H1 (cell line): ENCODE measurements around the gene COL6A2. TPM values are rescaled to one million over a fixed set of nuclear protein-coding genes. Genes with fewer than 3 reads are reported as not detected.
A peak's percentile ranks its signal among the peaks of the same experiment; 100 is the strongest.

Experiments used
- CTCF ChIA-PET: fragments of 300-600 bp; sonication (Branson Sonifier 250); formaldehyde crosslinking; loops from one replicate; lab custom pipeline; 2021; ENCODE audit not compliant: partially characterized antibody; lab: Charles Lee
- POLR2A ChIA-PET: fragments of 300-600 bp; sonication (Branson Sonifier 250); formaldehyde crosslinking; loops from one replicate; lab custom pipeline; 2021; ENCODE audit warnings: inconsistent platforms; ENCODE audit not compliant: partially characterized antibody; lab: Charles Lee
- DNase-seq, 2 experiments: peaks; one replicate each; pipeline versions ENCODE4 v3.0.0 to v3.0.0-alpha.2; 2010 to 2022; ENCODE audit warnings: low spot score in 2 of 2, low read depth in 1 of 2, mixed read lengths in 1 of 2
- FAIRE-seq: peaks from 2 replicates; lab custom pipeline; 2011; peaks lifted over from hg19 to GRCh38; lab: Jason Lieb, UNC
- H2AFZ ChIP-seq: 2 replicates; pipeline ENCODE4 v1.8.1; 2012; ENCODE audit warnings: low read length, inconsistent platforms
- H2AK5ac ChIP-seq: 2 replicates; pipeline ENCODE4 v1.6.1; 2013; ENCODE audit warnings: low read depth, low read length
- H2BK120ac ChIP-seq: replicated peaks from 2 replicates; pipeline ENCODE3; 2013; ENCODE audit warnings: low read depth, low read length, inconsistent platforms
- H2BK12ac ChIP-seq: 2 replicates; pipeline ENCODE4 v1.6.1; 2013; ENCODE audit warnings: low read depth, low read length
- H2BK15ac ChIP-seq: 2 replicates; pipeline ENCODE4 v1.6.1; 2013; ENCODE audit warnings: low read length
- H2BK20ac ChIP-seq: 2 replicates; pipeline ENCODE4 v1.6.1; 2013; ENCODE audit warnings: low read length
- H2BK5ac ChIP-seq: 2 replicates; pipeline ENCODE4 v1.6.1; 2013; ENCODE audit warnings: low read depth, low read length
- H3K14ac ChIP-seq: 2 replicates; pipeline ENCODE4 v1.6.1; 2013; ENCODE audit warnings: inconsistent platforms; ENCODE audit not compliant: insufficient read length
- H3K18ac ChIP-seq: 2 replicates; pipeline ENCODE4 v1.6.1; 2013; ENCODE audit warnings: low read length; ENCODE audit errors: extremely low read depth
- H3K23ac ChIP-seq: 2 replicates; pipeline ENCODE4 v1.6.1; 2013; ENCODE audit warnings: inconsistent platforms; ENCODE audit not compliant: insufficient read length
- H3K23me2 ChIP-seq: 2 replicates; pipeline ENCODE4 v1.6.1; 2013; ENCODE audit warnings: low read depth, low read length
- H3K27ac ChIP-seq: 2 replicates; pipeline ENCODE4 v1.6.1; 2011; ENCODE audit warnings: low read depth, low read length, inconsistent platforms
- H3K27me3 ChIP-seq, 4 experiments: replicated peaks in 1 of 4; 1 replicate in 1 of 4; 2 replicates in 3 of 4; pipeline versions ENCODE4 v1.6.1 to v1.8.1; 2011 to 2013; ENCODE audit warnings: low read length in 3 of 4, mild to moderate bottlenecking in 3 of 4, inconsistent platforms in 2 of 4, mixed read lengths in 2 of 4, moderate library complexity in 1 of 4; ENCODE audit not compliant: control insufficient read depth in 3 of 4, insufficient read depth in 3 of 4; ENCODE audit errors: extremely low read depth in 1 of 4
- H3K36me3 ChIP-seq, 4 experiments: 2 replicates each; pipeline versions ENCODE4 v1.6.1 to v1.8.1; 2011 to 2013; ENCODE audit warnings: mild to moderate bottlenecking in 4 of 4, low read length in 3 of 4, moderate library complexity in 2 of 4, control low read depth in 1 of 4, inconsistent platforms in 1 of 4; ENCODE audit not compliant: insufficient read depth in 4 of 4, control insufficient read depth in 2 of 4
- H3K4ac ChIP-seq: replicated peaks from 2 replicates; pipeline ENCODE3; 2013; ENCODE audit warnings: low read length, low read depth, mixed read lengths, inconsistent platforms; ENCODE audit not compliant: insufficient read length
- H3K4me1 ChIP-seq, 4 experiments: replicated peaks in 1 of 4; 1 replicate in 1 of 4; 2 replicates in 3 of 4; pipeline versions ENCODE4 v1.6.1 to v1.8.1; 2011 to 2013; ENCODE audit warnings: low read length in 3 of 4, inconsistent platforms in 2 of 4, mixed read lengths in 1 of 4; ENCODE audit not compliant: insufficient read depth in 4 of 4, control insufficient read depth in 3 of 4
- H3K4me2 ChIP-seq, 2 experiments: 2 replicates each; pipeline versions ENCODE4 v1.6.1 to v1.8.1; 2011 to 2013; ENCODE audit warnings: low read depth in 2 of 2, low read length in 2 of 2, control low read depth in 1 of 2, inconsistent platforms in 1 of 2, mild to moderate bottlenecking in 1 of 2; ENCODE audit not compliant: insufficient read depth in 1 of 2
- H3K4me3 ChIP-seq, 4 experiments: fragments of 200-600, 300-600 bp in 1 of 4; sonication (generic), shearing (Covaris generic), sonication (Bioruptor Twin) in 1 of 4; 2 replicates each; pipeline versions ENCODE4 v1.5.1 to v1.8.1; 2011 to 2016; ENCODE audit warnings: low read length in 4 of 4, low read depth in 3 of 4, control low read depth in 2 of 4, inconsistent platforms in 2 of 4, mild to moderate bottlenecking in 2 of 4, mixed read lengths in 1 of 4, moderate library complexity in 1 of 4; ENCODE audit not compliant: insufficient read depth in 2 of 4; ENCODE audit errors: extremely low read depth in 1 of 4
- H3K56ac ChIP-seq: replicated peaks from 2 replicates; pipeline ENCODE3; 2013; ENCODE audit warnings: low read depth, mild to moderate bottlenecking, mixed read lengths, low read length, inconsistent platforms; ENCODE audit not compliant: insufficient read length
- H3K79me1 ChIP-seq: 2 replicates; pipeline ENCODE4 v1.6.1; 2013; ENCODE audit warnings: low read depth, low read length, control low read depth
- H3K79me2 ChIP-seq, 2 experiments: 2 replicates each; pipeline versions ENCODE4 v1.6.1 to v1.8.1; 2012 to 2013; ENCODE audit warnings: low read length in 2 of 2, mild to moderate bottlenecking in 2 of 2, inconsistent platforms in 1 of 2; ENCODE audit not compliant: insufficient read depth in 2 of 2, control insufficient read depth in 1 of 2
- H3K9ac ChIP-seq, 4 experiments: replicated peaks in 1 of 4; 1 replicate in 1 of 4; 2 replicates in 3 of 4; pipeline versions ENCODE4 v1.6.1 to v1.8.1; 2011 to 2013; ENCODE audit warnings: low read depth in 3 of 4, low read length in 3 of 4, control low read depth in 2 of 4, mild to moderate bottlenecking in 2 of 4, moderate library complexity in 2 of 4, inconsistent platforms in 1 of 4; ENCODE audit errors: extremely low read depth in 1 of 4
- H3K9me3 ChIP-seq, 2 experiments: 2 replicates each; pipeline versions ENCODE4 v1.6.1 to v1.8.1; 2012 to 2013; ENCODE audit warnings: mild to moderate bottlenecking in 2 of 2, moderate library complexity in 2 of 2, control low read depth in 1 of 2, inconsistent platforms in 1 of 2, low read depth in 1 of 2, low read length in 1 of 2, mixed read lengths in 1 of 2; ENCODE audit not compliant: insufficient read depth in 2 of 2
- H4K20me1 ChIP-seq, 2 experiments: replicated peaks in 1 of 2; 2 replicates each; pipeline versions ENCODE3 to v1.8.1; 2011 to 2013; ENCODE audit warnings: inconsistent platforms in 2 of 2, low read length in 2 of 2, mild to moderate bottlenecking in 1 of 2; ENCODE audit not compliant: insufficient read depth in 2 of 2, control insufficient read depth in 1 of 2
- H4K5ac ChIP-seq: 2 replicates; pipeline ENCODE4 v1.6.1; 2013; ENCODE audit warnings: low read length, low read depth, mixed read lengths, inconsistent platforms; ENCODE audit not compliant: insufficient read length
- H4K8ac ChIP-seq: 2 replicates; pipeline ENCODE4 v1.8.0; 2013; ENCODE audit warnings: mild to moderate bottlenecking, moderate library complexity, low read length, inconsistent platforms; ENCODE audit not compliant: insufficient read depth; ENCODE audit errors: extremely low read depth
- H4K91ac ChIP-seq: replicated peaks from 2 replicates; pipeline ENCODE3; 2013; ENCODE audit warnings: low read length, mixed read lengths, inconsistent platforms; ENCODE audit not compliant: insufficient read length
- GTF2F1 ChIP-seq: IDR thresholded peaks from 2 replicates; pipeline ENCODE4 v1.6.1; 2012; ENCODE audit warnings: low read depth, low read length, improper control_type of control experiment, borderline replicate concordance
- SIX5 ChIP-seq: IDR thresholded peaks from 2 replicates; pipeline ENCODE4 v1.6.1; 2011; ENCODE audit warnings: mild to moderate bottlenecking, low read depth, low read length
- WGBS, 2 experiments: shearing (Covaris generic) in 1 of 2; methylation state at CpG; one replicate each; pipeline versions ENCODE4 v1.1.6 to v1.1.7; 2013 to 2015; ENCODE audit warnings: low lambda C conversion rate in 2 of 2, mixed read lengths in 2 of 2, inconsistent platforms in 1 of 2, low coverage in 1 of 2, missing lambda C conversion rate in 1 of 2; ENCODE audit not compliant: insufficient replicate concordance in 2 of 2, insufficient coverage in 1 of 2, insufficient read length in 1 of 2; ENCODE audit errors: extremely low coverage in 1 of 2, missing lambda C conversion rate in 1 of 2; 5-methylcytosine and 5-hydroxymethylcytosine counted together
- polyA plus RNA-seq, 7 experiments: library from polyadenylated mRNA; depleted of rRNA in 3 of 7; stranded (reverse) in 5 of 7; unstranded in 2 of 7; fragments of >200 nt in 5 of 7; fragments of 200-250 nt in 2 of 7; gene quantifications; 1 replicate in 5 of 7; 2 replicates in 1 of 7; 4 replicates in 1 of 7; pipeline versions ENCODE4 v1.2.1 to v1.2.3, GENCODE V29; 2011 to 2013; ENCODE audit warnings: missing spikeins in 2 of 7, mixed read lengths in 2 of 7
- total RNA-seq: library from RNA; stranded (reverse); fragmentation: NEBNext Ultra II Directional; extraction: Animal tissue kit (Norgen Biotek cat#: 25700); gene quantifications from 2 replicates; pipeline ENCODE4 v1.2.1, GENCODE V29; 2021

The COL6A2 gene
- total and polyA plus RNA-seq, 2 of the 8 experiments (the other 6 are each of a cell fraction or from before 2014, with no cell fraction given) = 60.1 to 62.7 TPM

DNA sequence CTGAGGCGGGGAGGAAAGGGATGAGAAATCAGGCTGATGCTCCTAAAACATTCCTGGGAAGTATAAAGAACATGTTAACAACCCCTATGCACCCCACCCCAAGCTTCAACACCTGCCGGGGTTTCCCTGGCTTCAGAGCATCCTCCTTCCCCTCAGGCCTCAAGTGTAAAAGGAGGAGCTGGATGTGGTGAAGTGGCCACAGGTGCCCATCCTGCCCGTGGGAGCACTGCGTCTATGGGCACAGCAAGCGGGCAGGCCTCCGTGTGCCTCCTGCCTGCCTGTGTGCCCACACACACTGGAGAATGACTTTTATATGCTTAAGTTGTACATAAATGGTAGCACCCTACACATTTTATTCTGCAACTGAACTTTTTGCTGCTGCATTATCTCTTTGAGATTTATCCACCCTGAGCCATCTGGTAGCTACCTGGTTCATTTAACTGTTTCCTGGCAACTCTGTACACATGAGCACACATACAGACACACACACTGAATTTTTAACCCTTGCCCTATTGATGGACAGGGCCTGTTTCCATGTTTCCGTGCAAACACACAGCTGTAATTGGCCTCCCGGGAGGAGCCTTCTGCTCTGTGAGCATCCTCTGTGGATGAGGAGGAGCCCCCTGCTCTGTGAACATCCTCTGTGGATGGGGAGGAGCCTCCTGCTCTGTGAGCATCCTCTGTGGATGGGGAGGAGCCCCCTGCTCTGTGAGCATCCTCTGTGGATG is 70.9 kb downstream of the COL6A2 start:
- FAIRE-seq = no peak
- Histone ChIP-seq H3K14ac (no peak overlapping the region), H3K79me1 (peaks cover 6% of the 10 kb centered on the region), H2BK5ac (no peak overlapping the region), H4K91ac (no peak overlapping the region), H2BK15ac (no peak overlapping the region), H2AFZ (no peak overlapping the region), H3K4me3 (no peak overlapping the region), H3K79me2 (peaks cover 0 to 8% of the 10 kb centered on the region in 2 experiments; a peak in 1 of 4 replicates), H2BK12ac (no peak overlapping the region), H4K20me1 (peaks cover 0 to 9% of the 10 kb centered on the region in 2 experiments), H3K4ac (no peak overlapping the region), H2AK5ac (no peak overlapping the region), H4K8ac (peak overlapping the region; percentile 57; the same call in 1 of the 2 replicates), H4K5ac (no peak overlapping the region), H3K9ac (no peak overlapping the region), H3K36me3 (no peaks in the 10 kb centered on the region; a peak in 1 of 8 replicates), H2BK20ac (no peak overlapping the region), H3K9me3 (no peaks in the 10 kb centered on the region), H3K27me3 (no peaks in the 10 kb centered on the region), H3K23ac (no peak overlapping the region), H3K56ac (no peak overlapping the region), H3K27ac (no peak overlapping the region), H2BK120ac (no peak overlapping the region), H3K23me2 (no peaks in the 10 kb centered on the region), H3K4me2 (no peak overlapping the region), H3K18ac (no peak overlapping the region), H3K4me1 (no peaks in the 10 kb centered on the region)
- 90% methylated on average over 8 of the region's 8 CpGs; no CpG with 5 or more reads in 1 of the 2 experiments for WGBS, 2 experiments
- ChIA-PET POLR2A (no interaction called here), CTCF (interaction anchor here (0.8 to 1.6 kb wide), 3 partner anchors 14 to 25 kb away, joined by 3 to 5 read pairs (median 3); partner anchors contain the start of gene FTCD)
- no peak for DNase-seq
- no peak for TF ChIP-seq SIX5
- TF ChIP-seq GTF2F1 = no peak
